SU-DHL-6 (cell line): ENCODE results near the gene HSPB3.
"Not testable (repeated sequence)": the region's sequence is repeated elsewhere in the genome, so short reads cannot be mapped to it uniquely, and the experiment has no call there.

Experiments used
- H2AFZ ChIP-seq: fragments of 200-600 bp; sonication (generic); 2 replicates; pipeline ENCODE4 v1.6.1; 2014; ENCODE audit warnings: low read depth, mild to moderate bottlenecking, moderate library complexity, mixed read lengths, antibody characterized with exemption, low read length; ENCODE audit not compliant: severe bottlenecking
- H3F3A ChIP-seq: fragments of 200-600 bp; shearing (Covaris generic); 2 replicates; pipeline ENCODE4 v1.6.0; 2016; ENCODE audit warnings: antibody characterized with exemption, mild to moderate bottlenecking; ENCODE audit not compliant: insufficient read depth
- H3K27ac ChIP-seq: fragments of 200-600 bp; sonication (generic); 2 replicates; pipeline ENCODE4 v1.5.1; 2016; ENCODE audit warnings: low read depth, mild to moderate bottlenecking, low read length, moderate library complexity, mixed read lengths
- H3K27me3 ChIP-seq: fragments of 200-600 bp; sonication (generic), shearing (Covaris generic); 2 replicates; pipeline ENCODE4 v1.6.0; 2014; ENCODE audit warnings: mild to moderate bottlenecking, low read length
- H3K36me3 ChIP-seq: fragments of 200-600 bp; sonication (generic); 2 replicates; pipeline ENCODE4 v1.6.1; 2014; ENCODE audit warnings: mild to moderate bottlenecking, low read length, mixed read lengths
- H3K4me2 ChIP-seq: fragments of 300-600, 200-600 bp; shearing (Covaris generic), sonication (generic); 2 replicates; pipeline ENCODE4 v1.6.0; 2014; ENCODE audit warnings: low read length, low read depth, mild to moderate bottlenecking; ENCODE audit not compliant: poor library complexity, severe bottlenecking
- H3K4me3 ChIP-seq: fragments of 200-600 bp; sonication (generic); 2 replicates; pipeline ENCODE4 v1.5.1; 2014; ENCODE audit warnings: antibody characterized with exemption, low read length, mild to moderate bottlenecking, mixed read lengths; ENCODE audit not compliant: insufficient read depth, poor library complexity, severe bottlenecking
- H3K79me2 ChIP-seq: fragments of 200-600 bp; sonication (generic); 2 replicates; pipeline ENCODE4 v1.6.1; 2014; ENCODE audit warnings: mild to moderate bottlenecking, low read length, moderate library complexity; ENCODE audit not compliant: insufficient read depth
- H3K9ac ChIP-seq: fragments of 200-600 bp; sonication (generic); 2 replicates; pipeline ENCODE4 v1.7.0; 2014; ENCODE audit warnings: mild to moderate bottlenecking, low read length
- H3K9me2 ChIP-seq: fragments of 200-600 bp; sonication (generic); replicated peaks from 2 replicates; pipeline ENCODE4 v1.6.1; 2014; ENCODE audit warnings: low read length; ENCODE audit not compliant: insufficient read depth
- H3K9me3 ChIP-seq: fragments of 200-600 bp; sonication (generic); 2 replicates; pipeline ENCODE4 v1.6.1; 2014; ENCODE audit warnings: low read length, mixed read lengths; ENCODE audit not compliant: insufficient read depth
- H4K20me1 ChIP-seq: fragments of 200-600 bp; sonication (generic); 2 replicates; pipeline ENCODE4 v1.6.1; 2014; ENCODE audit warnings: low read depth, mild to moderate bottlenecking, antibody characterized with exemption, low read length, moderate library complexity, mixed read lengths
- EZH2phosphoT487 ChIP-seq: fragments of 200-600 bp; sonication (generic), shearing (Covaris generic); conservative IDR thresholded peaks from 2 replicates; pipeline ENCODE4 v1.6.1; 2018; ENCODE audit warnings: mild to moderate bottlenecking, antibody characterized with exemption, low read length, moderate library complexity, mixed read lengths
- TF ChIP-seq, protein P1 (sequence below): fragments of 200-600 bp; sonication (generic); IDR thresholded peaks from one replicate; pipeline ENCODE4 v1.5.1; 2017; ENCODE audit warnings: antibody characterized with exemption, mild to moderate bottlenecking, low read length, moderate library complexity; ENCODE audit not compliant: insufficient read depth, poor library complexity, severe bottlenecking

The HSPB3 gene

GRCh38 chr5:54480296-54480695 is 24.8 kb downstream of the HSPB3 start:
- no peaks in the 10 kb centered on the region for H3K27me3 ChIP-seq
- no peak overlapping the region for H3K4me2 ChIP-seq
- TF ChIP-seq EZH2phosphoT487 = no peak
- TF ChIP-seq, protein P1, sequence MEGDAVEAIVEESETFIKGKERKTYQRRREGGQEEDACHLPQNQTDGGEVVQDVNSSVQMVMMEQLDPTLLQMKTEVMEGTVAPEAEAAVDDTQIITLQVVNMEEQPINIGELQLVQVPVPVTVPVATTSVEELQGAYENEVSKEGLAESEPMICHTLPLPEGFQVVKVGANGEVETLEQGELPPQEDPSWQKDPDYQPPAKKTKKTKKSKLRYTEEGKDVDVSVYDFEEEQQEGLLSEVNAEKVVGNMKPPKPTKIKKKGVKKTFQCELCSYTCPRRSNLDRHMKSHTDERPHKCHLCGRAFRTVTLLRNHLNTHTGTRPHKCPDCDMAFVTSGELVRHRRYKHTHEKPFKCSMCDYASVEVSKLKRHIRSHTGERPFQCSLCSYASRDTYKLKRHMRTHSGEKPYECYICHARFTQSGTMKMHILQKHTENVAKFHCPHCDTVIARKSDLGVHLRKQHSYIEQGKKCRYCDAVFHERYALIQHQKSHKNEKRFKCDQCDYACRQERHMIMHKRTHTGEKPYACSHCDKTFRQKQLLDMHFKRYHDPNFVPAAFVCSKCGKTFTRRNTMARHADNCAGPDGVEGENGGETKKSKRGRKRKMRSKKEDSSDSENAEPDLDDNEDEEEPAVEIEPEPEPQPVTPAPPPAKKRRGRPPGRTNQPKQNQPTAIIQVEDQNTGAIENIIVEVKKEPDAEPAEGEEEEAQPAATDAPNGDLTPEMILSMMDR = no peak
- no peak overlapping the region for H3K9ac ChIP-seq
- no peak overlapping the region for H2AFZ ChIP-seq
- H3K79me2 ChIP-seq = no peaks in the 10 kb centered on the region
- no peaks in the 10 kb centered on the region for H3F3A ChIP-seq
- 0 out of 2 replicates have a peak, but pooled peaks cover 4% of the 10 kb centered on the region for H3K9me3 ChIP-seq
- no peaks in the 10 kb centered on the region for H4K20me1 ChIP-seq
- H3K9me2 ChIP-seq = no peaks in the 10 kb centered on the region
- H3K4me3 ChIP-seq = no peak overlapping the region
- no peaks in the 10 kb centered on the region for H3K36me3 ChIP-seq
- H3K27ac ChIP-seq = no peak overlapping the region

DNA sequence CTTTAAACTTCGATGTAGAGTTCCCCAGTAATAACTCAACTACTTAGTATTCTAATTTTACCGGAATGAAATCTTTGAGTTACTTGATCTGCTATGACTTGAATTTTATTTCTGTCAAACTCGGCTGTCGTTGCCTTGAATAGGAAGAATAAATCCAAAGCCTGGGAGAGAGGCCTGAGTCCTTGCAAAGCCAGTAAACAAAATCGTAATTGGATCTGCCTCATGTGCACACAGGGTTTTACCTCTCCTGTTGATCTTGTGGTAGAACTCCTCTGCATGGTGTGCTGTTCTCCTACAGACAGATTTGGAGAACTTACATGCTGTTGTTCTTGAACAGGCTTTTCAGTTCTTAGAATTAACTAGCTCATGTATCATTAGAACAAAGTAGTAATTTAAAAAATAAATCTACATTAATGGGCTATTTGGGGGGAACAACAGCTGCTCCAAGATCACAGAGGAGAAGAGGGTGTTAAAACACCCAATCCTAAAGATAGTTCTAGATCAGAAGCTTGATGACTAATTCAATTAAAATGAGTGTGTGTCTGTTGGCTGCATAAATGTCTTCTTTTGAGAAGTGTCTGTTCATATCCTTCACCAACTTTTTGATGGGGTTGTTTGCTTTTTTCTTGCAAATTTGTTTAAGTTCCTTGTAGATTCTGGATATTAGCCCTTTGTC is 28.9 kb downstream of the HSPB3 start:
- Histone ChIP-seq H2AFZ (no peak overlapping the region), H3K9me2 (no peaks in the 10 kb centered on the region), H3K4me2 (no peak overlapping the region), H4K20me1 (no peaks in the 10 kb centered on the region), H3K9ac (no peak overlapping the region), H3K36me3 (no peaks in the 10 kb centered on the region), H3F3A (no peaks in the 10 kb centered on the region), H3K4me3 (no peak overlapping the region), H3K27ac (no peak overlapping the region), H3K27me3 (no peaks in the 10 kb centered on the region), H3K79me2 (no peaks in the 10 kb centered on the region), H3K9me3 (no peaks in the 10 kb centered on the region)
- TF ChIP-seq, protein P1 = no peak
- TF ChIP-seq EZH2phosphoT487 = no peak

GRCh38 chr5:54485659-54486058 is 30.2 kb downstream of the HSPB3 start:
- not testable (repeated sequence) for H3K27me3 ChIP-seq, H3K9me2 ChIP-seq, H3K9ac ChIP-seq, H3K36me3 ChIP-seq, H4K20me1 ChIP-seq, H3F3A ChIP-seq, H3K9me3 ChIP-seq, H3K4me3 ChIP-seq, H2AFZ ChIP-seq, H3K79me2 ChIP-seq, H3K4me2 ChIP-seq, H3K27ac ChIP-seq

DNA sequence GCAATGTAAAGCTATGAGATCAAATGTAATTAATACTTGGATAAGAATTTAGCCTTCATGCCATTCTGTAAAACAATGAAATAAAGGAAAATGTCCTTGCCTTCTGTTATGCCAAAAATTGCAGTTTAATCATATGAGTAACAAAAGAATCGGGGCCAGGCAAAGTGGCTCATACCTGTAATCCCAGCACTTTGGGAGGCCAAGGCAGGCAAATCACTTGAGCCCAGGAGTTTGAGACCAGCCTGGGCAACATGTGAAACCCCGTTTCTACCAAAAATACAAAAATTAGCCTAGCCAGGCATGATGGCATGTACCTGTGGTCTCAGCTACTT is 34.1 kb downstream of the HSPB3 start:
- H3K4me3 ChIP-seq, H3K9me2 ChIP-seq, H2AFZ ChIP-seq, H3K79me2 ChIP-seq, H4K20me1 ChIP-seq, H3K9me3 ChIP-seq, H3K9ac ChIP-seq, H3K27ac ChIP-seq, H3K36me3 ChIP-seq, H3F3A ChIP-seq, H3K4me2 ChIP-seq, H3K27me3 ChIP-seq: not testable (repeated sequence)
